KOPT-K1 (cell line): Measurements from ENCODE around the gene TTC33.
"Not testable (repeated sequence)": the region's sequence is repeated elsewhere in the genome, so short reads cannot be mapped to it uniquely, and the experiment has no call there.

Experiments used
- H3K27ac ChIP-seq: fragments of 200-600 bp; sonication (generic); 2 replicates; pipeline ENCODE4 v1.5.1; 2016; ENCODE audit warnings: antibody characterized with exemption, mild to moderate bottlenecking, low read depth, low read length; ENCODE audit not compliant: poor library complexity, severe bottlenecking
- H3K36me3 ChIP-seq: fragments of 200-600 bp; sonication (generic); 2 replicates; pipeline ENCODE4 v1.5.1; 2017; ENCODE audit warnings: antibody characterized with exemption, mild to moderate bottlenecking, low read length, moderate library complexity; ENCODE audit not compliant: insufficient read depth
- H3K9me3 ChIP-seq: fragments of 200-600 bp; sonication (generic); 2 replicates; pipeline ENCODE4 v1.5.1; 2017; ENCODE audit warnings: antibody characterized with exemption, low read length, mild to moderate bottlenecking; ENCODE audit not compliant: insufficient read depth, poor library complexity, severe bottlenecking

Gene TTC33

GRCh38 chr5:40757400-40757799 is 1.6 kb upstream of the TTC33 start:
- Histone ChIP-seq H3K27ac (no peak overlapping the region), H3K9me3 (no peaks in the 10 kb centered on the region), H3K36me3 (peaks cover 21% of the 10 kb centered on the region)

- Histone ChIP-seq H3K27ac (peak overlapping the region; percentile 82), H3K36me3 (peaks cover 13% of the 10 kb centered on the region), H3K9me3 (no peaks in the 10 kb centered on the region)
Measured at GRCh38 chr5:40755093-40755406, 711 bp downstream of the TTC33 start.

GRCh38 chr5:40754381-40755092 is 1.2 kb downstream of the TTC33 start:
- Histone ChIP-seq H3K36me3 (peaks cover 11% of the 10 kb centered on the region), H3K27ac (peak overlapping the region; percentile 82), H3K9me3 (no peaks in the 10 kb centered on the region)

- no peak overlapping the region for H3K27ac ChIP-seq
- peaks cover 16% of the 10 kb centered on the region for H3K36me3 ChIP-seq
Measured at GRCh38 chr5:40746703-40747102, 9.1 kb downstream of the TTC33 start.

GRCh38 chr5:40743771-40744170 is 12.0 kb downstream of the TTC33 start:
- Histone ChIP-seq H3K36me3 (peaks cover 35% of the 10 kb centered on the region), H3K9me3 (peaks cover 23% of the 10 kb centered on the region), H3K27ac (no peak overlapping the region)

More at GRCh38 chr5:40746703-40747102, 9.1 kb downstream of the TTC33 start:
- H3K9me3 ChIP-seq = no peaks in the 10 kb centered on the region

- H3K36me3 ChIP-seq = peaks cover 30% of the 10 kb centered on the region
- peaks cover 25% of the 10 kb centered on the region for H3K9me3 ChIP-seq
- no peak overlapping the region for H3K27ac ChIP-seq
Measured at GRCh38 chr5:40738502-40738901, 17.3 kb downstream of the TTC33 start.

GRCh38 chr5:40736103-40736875 is 19.5 kb downstream of the TTC33 start:
- no peak overlapping the region for H3K27ac ChIP-seq
- peaks cover 24% of the 10 kb centered on the region for H3K36me3 ChIP-seq
- H3K9me3 ChIP-seq = peaks cover 22% of the 10 kb centered on the region

- H3K36me3 ChIP-seq = peaks cover 17% of the 10 kb centered on the region
- H3K27ac ChIP-seq = peak overlapping the region; percentile 8
- peaks cover 15% of the 10 kb centered on the region for H3K9me3 ChIP-seq
Measured at GRCh38 chr5:40735609-40736008, 20.2 kb downstream of the TTC33 start.

- Histone ChIP-seq H3K9me3 (peaks cover 11% of the 10 kb centered on the region), H3K27ac (peak overlapping the region; percentile 8), H3K36me3 (peaks cover 11% of the 10 kb centered on the region; the same call in 1 of the 2 replicates)
Measured at GRCh38 chr5:40734986-40735385, 20.8 kb downstream of the TTC33 start.

- peaks cover 5% of the 10 kb centered on the region; the same call in 1 of the 2 replicates for H3K36me3 ChIP-seq
- H3K27ac ChIP-seq = no peak overlapping the region
- peaks cover 5% of the 10 kb centered on the region for H3K9me3 ChIP-seq
Measured at GRCh38 chr5:40733879-40734563, 21.7 kb downstream of the TTC33 start.

GRCh38 chr5:40733434-40733833 is 22.3 kb downstream of the TTC33 start:
- H3K27ac ChIP-seq = no peak overlapping the region
- H3K36me3 ChIP-seq = peaks cover 2% of the 10 kb centered on the region; the same call in 1 of the 2 replicates
- no peaks in the 10 kb centered on the region for H3K9me3 ChIP-seq

GRCh38 chr5:40722497-40722911 is 33.3 kb downstream of the TTC33 start:
- peaks cover 33% of the 10 kb centered on the region for H3K9me3 ChIP-seq
- H3K27ac ChIP-seq = not testable (repeated sequence)
- H3K36me3 ChIP-seq = peaks cover 52% of the 10 kb centered on the region

GRCh38 chr5:40720069-40720468 is 35.7 kb downstream of the TTC33 start:
- Histone ChIP-seq H3K27ac (no peak overlapping the region), H3K9me3 (peaks cover 28% of the 10 kb centered on the region), H3K36me3 (peaks cover 58% of the 10 kb centered on the region)

GRCh38 chr5:40717281-40717680 is 38.5 kb downstream of the TTC33 start:
- Histone ChIP-seq H3K27ac (no peak overlapping the region), H3K9me3 (peaks cover 19% of the 10 kb centered on the region), H3K36me3 (peaks cover 47% of the 10 kb centered on the region)

GRCh38 chr5:40716590-40716989 is 39.2 kb downstream of the TTC33 start:
- peaks cover 41% of the 10 kb centered on the region for H3K36me3 ChIP-seq
- H3K9me3 ChIP-seq = peaks cover 12% of the 10 kb centered on the region
- no peak overlapping the region for H3K27ac ChIP-seq
